DND-41 (cell line): ENCODE data around the gene MAPK14.

Source experiments
- ATAC-seq: fragments of 200-7000 bp; cut with Tn5 transposase; 3 replicates; pipeline ENCODE4 v1.9.1; 2021; ENCODE audit warnings: low read depth; ENCODE audit not compliant: insufficient read depth
- DNase-seq: peaks from one replicate; pipeline ENCODE4 v3.0.0-alpha.2; 2020
- H2AFZ ChIP-seq: 2 replicates; pipeline ENCODE4 v1.6.0; 2012; ENCODE audit warnings: low read depth, low read length
- H3K27ac ChIP-seq: 2 replicates; pipeline ENCODE4 v1.5.1; 2012; ENCODE audit warnings: low read length, inconsistent platforms
- H3K27me3 ChIP-seq: fragments of 200-600 bp; sonication (generic); 2 replicates; pipeline ENCODE4 v1.6.0; 2012; ENCODE audit warnings: low read length, mild to moderate bottlenecking, inconsistent platforms; ENCODE audit not compliant: insufficient read depth, poor library complexity
- H3K36me3 ChIP-seq: 2 replicates; pipeline ENCODE4 v1.5.1; 2012; ENCODE audit warnings: low read length, inconsistent platforms; ENCODE audit not compliant: insufficient read depth
- H3K4me1 ChIP-seq: 2 replicates; pipeline ENCODE4 v1.5.1; 2012; ENCODE audit warnings: mild to moderate bottlenecking, low read length; ENCODE audit not compliant: insufficient read depth
- H3K4me2 ChIP-seq: 2 replicates; pipeline ENCODE4 v1.6.0; 2012; ENCODE audit warnings: mild to moderate bottlenecking, moderate library complexity, low read length, inconsistent platforms; ENCODE audit not compliant: insufficient read depth
- H3K4me3 ChIP-seq, 2 experiments: fragments of 200-600 bp in 1 of 2; shearing (Covaris generic) in 1 of 2; 2 replicates each; pipeline ENCODE4 v1.5.1; 2012 to 2016; ENCODE audit warnings: inconsistent platforms in 2 of 2, low read length in 2 of 2, mild to moderate bottlenecking in 2 of 2, low read depth in 1 of 2, moderate library complexity in 1 of 2
- H3K79me2 ChIP-seq: 2 replicates; pipeline ENCODE4 v1.6.0; 2012; ENCODE audit warnings: low read length, inconsistent platforms; ENCODE audit not compliant: insufficient read depth
- H3K9ac ChIP-seq: 2 replicates; pipeline ENCODE4 v1.6.0; 2012; ENCODE audit warnings: low read depth, mild to moderate bottlenecking, inconsistent platforms, low read length, moderate library complexity
- H3K9me3 ChIP-seq: 2 replicates; pipeline ENCODE4 v1.5.1; 2012; ENCODE audit warnings: low read length, moderate library complexity, mild to moderate bottlenecking, inconsistent platforms; ENCODE audit not compliant: insufficient read depth, severe bottlenecking
- H4K20me1 ChIP-seq: 2 replicates; pipeline ENCODE4 v1.6.0; 2012; ENCODE audit warnings: low read length; ENCODE audit not compliant: insufficient read depth
- CTCF ChIP-seq: IDR thresholded peaks from 2 replicates; pipeline ENCODE4 v1.5.1; 2012; ENCODE audit warnings: borderline replicate concordance, low read length, moderate library complexity, mild to moderate bottlenecking; ENCODE audit not compliant: poor library complexity, severe bottlenecking; ENCODE audit errors: extremely low read depth
- EZH2 ChIP-seq: IDR thresholded peaks from 3 replicates; pipeline ENCODE4 v1.6.1; 2012; ENCODE audit warnings: borderline replicate concordance, low read depth, mild to moderate bottlenecking, moderate library complexity, low read length, inconsistent platforms; ENCODE audit not compliant: severe bottlenecking

MAPK14 gene

GRCh38 chr6:36054415-36054814, 26.8 kb downstream of the MAPK14 start:
- Histone ChIP-seq H3K4me3 (no peak overlapping the region), H3K9ac (no peak overlapping the region), H3K27me3 (no peaks in the 10 kb centered on the region), H3K4me1 (no peaks in the 10 kb centered on the region), H3K27ac (no peak overlapping the region), H3K9me3 (no peaks in the 10 kb centered on the region), H2AFZ (no peak overlapping the region), H3K36me3 (peaks cover 35% of the 10 kb centered on the region), H4K20me1 (peaks cover 26% of the 10 kb centered on the region), H3K79me2 (peaks cover 67% of the 10 kb centered on the region), H3K4me2 (no peak overlapping the region)
- ATAC-seq (no peak), DNase-seq (no peak)
- TF ChIP-seq EZH2 (no peak), CTCF (no peak)

- Histone ChIP-seq H3K4me2 (no peak overlapping the region), H3K4me3 (no peak overlapping the region), H3K27ac (no peak overlapping the region), H3K27me3 (no peaks in the 10 kb centered on the region), H3K9ac (no peak overlapping the region), H3K36me3 (peaks cover 41% of the 10 kb centered on the region), H3K79me2 (peaks cover 65% of the 10 kb centered on the region), H3K9me3 (no peaks in the 10 kb centered on the region), H3K4me1 (no peaks in the 10 kb centered on the region), H2AFZ (no peak overlapping the region), H4K20me1 (peaks cover 25% of the 10 kb centered on the region)
- ATAC-seq (peak; percentile 69; the same call in 2 of the 3 replicates), DNase-seq (peak; percentile 24)
- no peak for TF ChIP-seq CTCF
- TF ChIP-seq EZH2, result no peak
Measured at GRCh38 chr6:36054956-36055355, 27.3 kb downstream of the MAPK14 start.

GRCh38 chr6:36056178-36056577, 28.6 kb downstream of the MAPK14 start:
- no peak overlapping the region for H3K4me3 ChIP-seq
- TF ChIP-seq EZH2 (no peak), CTCF (no peak)
- H2AFZ ChIP-seq, result no peak overlapping the region
- H3K9me3 ChIP-seq, result no peaks in the 10 kb centered on the region
- peaks cover 21% of the 10 kb centered on the region; the same call in 1 of the 2 replicates for H4K20me1 ChIP-seq
- H3K27ac ChIP-seq, result no peak overlapping the region
- no peak for DNase-seq
- H3K79me2 ChIP-seq, result peaks cover 58% of the 10 kb centered on the region
- no peaks in the 10 kb centered on the region for H3K27me3 ChIP-seq
- no peak overlapping the region for H3K9ac ChIP-seq
- no peaks in the 10 kb centered on the region for H3K4me1 ChIP-seq
- no peak overlapping the region for H3K4me2 ChIP-seq
- H3K36me3 ChIP-seq, result peaks cover 51% of the 10 kb centered on the region
- no peak for ATAC-seq

- Histone ChIP-seq H3K79me2 (peaks cover 59% of the 10 kb centered on the region), H3K4me1 (no peaks in the 10 kb centered on the region), H4K20me1 (peaks cover 23% of the 10 kb centered on the region; the same call in 1 of the 2 replicates), H3K9ac (no peak overlapping the region), H2AFZ (no peak overlapping the region), H3K27me3 (no peaks in the 10 kb centered on the region), H3K4me3 (no peak overlapping the region), H3K9me3 (no peaks in the 10 kb centered on the region), H3K4me2 (no peak overlapping the region), H3K27ac (no peak overlapping the region), H3K36me3 (peaks cover 44% of the 10 kb centered on the region)
- ATAC-seq, result no peak
- no peak for DNase-seq
- TF ChIP-seq CTCF, result no peak
- TF ChIP-seq EZH2, result no peak
Measured at GRCh38 chr6:36061236-36061635, 33.6 kb downstream of the MAPK14 start.
